ENCODE measurements around the gene TMEM167B.

TMEM167B gene

GRCh38 chr1:109060707-109061106 lies 29.9 kb upstream of the TMEM167B start:
- Histone ChIP-seq H3K27ac (no peak overlapping the region), H3K4me1 (no peaks in the 10 kb centered on the region), H3K9me3 (no peaks in the 10 kb centered on the region), H3K27me3 (no peaks in the 10 kb centered on the region), H3K4me3 (no peak overlapping the region), H3K36me3 (peaks cover 20 to 32% (median 25%) of the 10 kb centered on the region in 3 donors)
- no peak for DNase-seq
- intact Hi-C loops (cut with DNase I; ENCODE audit: low total_unique reads): no loop called here
- no peak for TF ChIP-seq CTCF (IDR thresholded peaks at IDR 0.05)

GRCh38 chr1:109061183-109061582 lies 29.4 kb upstream of the TMEM167B start:
- peaks cover 21 to 36% (median 28%) of the 10 kb centered on the region in 3 donors for H3K36me3 ChIP-seq
- H3K4me1 ChIP-seq: no peaks in the 10 kb centered on the region
- no peak overlapping the region for H3K4me3 ChIP-seq
- DNase-seq: no peak
- intact Hi-C loops (cut with DNase I; ENCODE audit: low total_unique reads): no loop called here
- H3K27me3 ChIP-seq: no peaks in the 10 kb centered on the region
- no peak for TF ChIP-seq CTCF (IDR thresholded peaks at IDR 0.05)
- H3K9me3 ChIP-seq: no peaks in the 10 kb centered on the region
- no peak overlapping the region for H3K27ac ChIP-seq

- no peak for TF ChIP-seq CTCF (IDR thresholded peaks at IDR 0.05)
- Histone ChIP-seq H3K27me3 (no peaks in the 10 kb centered on the region), H3K4me1 (peaks cover 0 to 10% (median under 1%) of the 10 kb centered on the region in 4 donors), H3K27ac (no peak overlapping the region), H3K36me3 (peaks cover 28 to 56% (median 50%) of the 10 kb centered on the region in 3 donors), H3K4me3 (no peak overlapping the region), H3K9me3 (no peaks in the 10 kb centered on the region)
- DNase-seq: no peak
- intact Hi-C loops (cut with DNase I; ENCODE audit: low total_unique reads): no loop called here
Measured at GRCh38 chr1:109065137-109065536, 25.4 kb upstream of the TMEM167B start.

GRCh38 chr1:109067883-109068282 lies 22.7 kb upstream of the TMEM167B start:
- TF ChIP-seq CTCF (IDR thresholded peaks at IDR 0.05): no peak
- Histone ChIP-seq H3K9me3 (no peaks in the 10 kb centered on the region), H3K27me3 (no peaks in the 10 kb centered on the region), H3K36me3 (peaks cover 28 to 57% (median 56%) of the 10 kb centered on the region in 3 donors), H3K4me3 (no peak overlapping the region), H3K4me1 (peaks cover 0 to 10% (median 2%) of the 10 kb centered on the region in 4 donors), H3K27ac (no peak overlapping the region)
- no peak for DNase-seq
- intact Hi-C loops (cut with DNase I; ENCODE audit: low total_unique reads): no loop called here

DNA sequence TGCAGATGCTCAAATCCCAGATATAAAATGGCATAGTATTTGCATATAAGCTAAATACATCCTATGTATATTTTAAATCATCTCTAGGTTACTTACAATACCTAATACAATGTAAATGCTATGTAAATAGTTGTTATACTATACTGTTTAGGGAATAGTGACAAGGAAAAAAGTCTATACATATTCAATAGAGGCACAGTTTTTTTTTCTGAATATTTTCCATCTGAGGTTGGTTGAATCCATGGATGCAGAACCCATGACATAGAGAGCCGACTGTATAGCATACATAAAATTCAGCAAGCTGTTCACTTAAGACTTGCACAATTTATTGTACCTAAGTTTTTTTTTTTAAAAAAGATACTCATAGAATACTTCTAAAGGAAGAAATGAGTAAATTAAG lies 21.3 kb upstream of the TMEM167B start:
- Histone ChIP-seq H3K9me3 (no peaks in the 10 kb centered on the region), H3K27ac (no peak overlapping the region), H3K36me3 (peaks cover 21 to 56% (median 53%) of the 10 kb centered on the region in 3 donors), H3K27me3 (no peaks in the 10 kb centered on the region), H3K4me1 (peaks cover 0 to 14% (median 2%) of the 10 kb centered on the region in 4 donors), H3K4me3 (no peak overlapping the region)
- TF ChIP-seq CTCF (IDR thresholded peaks at IDR 0.05): no peak
- DNase-seq: no peak
- intact Hi-C loops (cut with DNase I; ENCODE audit: low total_unique reads): no loop called here
